Measurements from ENCODE around the gene RFX6. TPM values are rescaled to one million over a fixed set of nuclear protein-coding genes. Genes with fewer than 3 reads are reported as not detected.

RFX6 gene
- total RNA-seq, 2 experiments from 2014 or later, result not detected

DNA sequence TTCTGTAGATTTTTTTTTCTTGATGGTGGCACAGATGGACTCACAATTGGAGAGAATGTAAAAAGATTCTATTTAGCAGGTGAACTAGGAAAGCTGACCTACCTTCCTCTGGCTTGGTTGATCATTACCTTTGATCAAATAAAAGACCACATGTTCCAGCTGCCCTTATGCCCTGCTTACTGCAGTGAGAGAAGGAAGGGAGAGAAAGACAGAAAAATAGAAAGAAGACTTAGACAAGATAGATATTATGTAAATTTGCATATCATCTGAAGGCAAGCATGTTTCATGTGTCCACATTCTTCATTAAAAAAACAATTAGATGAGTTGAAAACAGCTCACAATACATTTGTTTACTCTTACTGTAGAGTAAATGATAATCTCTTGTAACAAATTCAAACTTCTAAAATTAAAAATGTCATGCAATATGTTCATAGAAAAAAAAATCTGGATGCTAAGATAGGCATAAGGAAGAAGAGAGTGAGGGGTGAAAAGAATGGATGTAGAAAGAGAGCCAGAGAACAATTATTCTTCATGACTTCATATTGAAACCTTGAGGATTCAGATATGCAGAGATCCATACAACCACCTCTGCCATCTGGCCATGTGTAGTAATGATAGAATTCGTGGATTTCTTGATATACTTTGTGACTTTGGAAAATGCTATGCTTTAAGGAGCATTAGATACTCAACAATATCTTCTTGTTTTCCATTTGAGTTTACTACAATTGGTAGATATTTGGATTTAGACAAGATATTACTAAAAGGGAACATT, 71.7 kb downstream of the RFX6 start:
- intact Hi-C loops (cut with DNase I, micrococcal nuclease), result no loop called here
- ATAC-seq, result no peak

DNA sequence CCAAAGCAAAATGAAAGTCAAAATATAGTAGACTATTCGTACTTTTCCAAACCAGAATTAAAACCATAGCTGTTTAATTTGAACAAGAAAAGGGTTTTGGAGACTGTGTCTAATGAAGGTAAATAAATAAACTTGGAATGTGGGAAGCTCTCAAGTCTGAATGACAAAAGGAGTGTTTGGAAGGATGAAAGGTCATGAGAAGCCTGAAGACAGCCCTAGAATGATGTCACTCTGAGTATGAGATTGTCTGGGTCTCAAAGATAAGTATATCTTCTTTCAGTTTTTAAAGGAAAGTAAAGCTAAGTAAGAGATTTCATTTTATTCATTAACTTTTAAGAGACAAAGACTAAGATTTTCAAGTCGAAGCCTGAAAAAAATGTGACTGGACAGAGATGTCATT, 72.9 kb downstream of the RFX6 start:
- no peak for DNase-seq
- H3K27ac Mint-ChIP-seq, result no peak overlapping the region
- intact Hi-C loops (cut with DNase I, micrococcal nuclease), result no loop called here
- H3K4me3 Mint-ChIP-seq, result no peak overlapping the region
- no peaks in the 10 kb centered on the region for H3K36me3 Mint-ChIP-seq (ENCODE audit: low read depth)
- H3K4me1 Mint-ChIP-seq, result no peaks in the 10 kb centered on the region
- POLR2A ChIA-PET, result no interaction called here
- CTCF ChIA-PET, result no interaction called here
- H3K27me3 Mint-ChIP-seq, result peaks cover 7% of the 10 kb centered on the region
- ATAC-seq, result no peak
- no peaks in the 10 kb centered on the region for H3K9me3 Mint-ChIP-seq (ENCODE audit: low read depth)

More for the DNA sequence above, 71.7 kb downstream of the RFX6 start:
- Mint-ChIP-seq H3K36me3 (ENCODE audit: low read depth) (no peaks in the 10 kb centered on the region), H3K4me1 (no peaks in the 10 kb centered on the region), H3K27ac (no peak overlapping the region), H3K9me3 (ENCODE audit: low read depth) (no peaks in the 10 kb centered on the region), H3K27me3 (peaks cover 5% of the 10 kb centered on the region), H3K4me3 (no peak overlapping the region)
- ChIA-PET CTCF (interaction anchor here (1.3 kb wide), 1 partner anchor 25 kb away, joined by 3 read pairs; no protein-coding TSS in a partner anchor), POLR2A (no interaction called here)
- DNase-seq, result no peak

DNA sequence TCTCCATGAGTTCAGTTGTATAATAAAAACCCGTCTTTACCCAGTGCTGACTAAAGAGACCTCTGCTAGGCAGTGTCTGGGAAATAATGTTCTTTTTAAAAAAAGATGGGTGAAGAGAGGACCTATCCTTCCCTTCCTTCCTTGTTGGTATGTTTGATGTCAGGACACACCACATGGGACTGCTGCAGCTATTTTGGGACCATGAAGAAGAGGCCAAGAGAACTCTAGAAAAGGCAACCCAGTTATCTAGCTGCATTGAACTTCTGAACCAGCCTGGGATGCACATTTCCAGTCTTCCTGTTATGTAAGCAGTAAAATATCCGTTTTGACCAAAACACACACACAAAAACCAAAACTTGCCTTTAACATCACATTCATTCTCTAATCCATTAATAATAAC, 77.3 kb downstream of the RFX6 start:
- Mint-ChIP-seq H3K27me3 (peaks cover 2% of the 10 kb centered on the region), H3K36me3 (ENCODE audit: low read depth) (no peaks in the 10 kb centered on the region), H3K27ac (no peak overlapping the region), H3K4me1 (no peaks in the 10 kb centered on the region), H3K9me3 (ENCODE audit: low read depth) (no peaks in the 10 kb centered on the region), H3K4me3 (no peak overlapping the region)
- ChIA-PET POLR2A (no interaction called here), CTCF (no interaction called here)
- intact Hi-C loops (cut with DNase I, micrococcal nuclease), result no loop called here
- no peak for ATAC-seq
- DNase-seq, result no peak

DNA sequence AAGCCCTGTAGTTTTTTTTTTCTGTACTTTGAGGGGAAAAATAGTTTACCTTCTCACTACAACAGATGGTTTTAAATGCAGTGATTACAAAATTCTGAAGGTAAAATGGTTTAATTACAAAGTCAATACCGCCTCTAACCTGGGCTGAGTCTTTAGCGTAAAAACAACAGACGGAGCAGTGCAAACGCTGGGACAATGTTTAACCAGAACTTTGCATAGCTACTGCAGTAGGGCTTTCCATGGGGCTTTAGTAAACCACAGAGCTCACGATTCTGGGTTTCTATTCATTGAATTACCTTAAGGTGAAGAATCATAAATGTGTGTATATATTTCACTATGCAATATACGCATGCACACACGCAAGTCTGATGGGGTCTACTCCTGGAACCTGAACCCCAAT, 77.9 kb downstream of the RFX6 start:
- Mint-ChIP-seq H3K9me3 (ENCODE audit: low read depth) (no peaks in the 10 kb centered on the region), H3K4me3 (no peak overlapping the region), H3K36me3 (ENCODE audit: low read depth) (no peaks in the 10 kb centered on the region), H3K4me1 (no peaks in the 10 kb centered on the region), H3K27me3 (peaks cover 2% of the 10 kb centered on the region), H3K27ac (no peak overlapping the region)
- no peak for ATAC-seq
- ChIA-PET POLR2A (no interaction called here), CTCF (no interaction called here)
- no peak for DNase-seq
- intact Hi-C loops (cut with DNase I, micrococcal nuclease), result no loop called here

DNA sequence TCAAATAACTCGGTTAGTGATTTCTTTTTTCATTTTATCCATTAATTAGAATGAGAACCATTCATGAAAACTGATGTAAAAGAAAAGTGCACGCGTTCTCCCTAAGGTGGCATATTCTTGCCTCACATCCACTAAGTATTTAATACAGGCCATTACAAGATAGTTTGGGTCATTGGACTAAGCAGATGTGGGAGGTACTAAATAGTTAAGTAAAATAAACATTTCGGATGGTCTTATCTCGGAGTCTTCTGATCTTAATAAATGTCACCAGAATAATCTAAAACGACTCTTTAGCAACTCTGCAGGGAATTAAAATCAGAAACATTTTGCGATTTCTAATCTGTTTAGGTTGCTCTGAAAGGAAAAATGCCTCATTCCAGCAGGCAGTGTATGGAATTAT, 78.7 kb downstream of the RFX6 start:
- Mint-ChIP-seq H3K4me1 (no peaks in the 10 kb centered on the region), H3K4me3 (no peak overlapping the region), H3K27me3 (peaks cover 2% of the 10 kb centered on the region), H3K27ac (no peak overlapping the region), H3K9me3 (ENCODE audit: low read depth) (no peaks in the 10 kb centered on the region), H3K36me3 (ENCODE audit: low read depth) (no peaks in the 10 kb centered on the region)
- ATAC-seq (no peak), DNase-seq (no peak)
- intact Hi-C loops (cut with DNase I, micrococcal nuclease), result no loop called here
- CTCF ChIA-PET, result interaction anchor here (1.3 kb wide), 1 partner anchor 13 kb away, joined by 5 read pairs; no protein-coding TSS in a partner anchor
- POLR2A ChIA-PET, result no interaction called here

DNA sequence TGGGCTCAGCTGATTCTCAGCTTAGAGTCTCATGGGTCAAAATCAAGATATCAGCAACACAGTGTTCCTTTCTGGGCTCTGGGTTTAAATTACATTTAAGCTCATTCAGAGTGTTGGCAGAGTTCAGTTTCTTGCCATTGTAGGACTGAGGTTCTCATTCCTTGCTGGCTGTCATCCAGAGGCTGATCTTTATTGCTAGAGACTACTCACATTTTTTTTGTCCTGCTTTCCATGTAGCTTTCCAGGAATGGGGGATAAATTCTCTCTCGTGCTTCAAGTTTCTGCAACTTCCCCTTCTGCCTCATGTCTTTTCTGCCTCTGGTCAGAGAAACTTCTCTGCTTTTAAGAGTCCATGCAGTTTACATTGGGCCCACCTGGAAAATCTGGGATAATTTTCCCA, 86.9 kb downstream of the RFX6 start:
- Mint-ChIP-seq H3K4me1 (no peaks in the 10 kb centered on the region), H3K27me3 (no peaks in the 10 kb centered on the region), H3K36me3 (ENCODE audit: low read depth) (no peaks in the 10 kb centered on the region), H3K27ac (no peak overlapping the region), H3K4me3 (no peak overlapping the region), H3K9me3 (ENCODE audit: low read depth) (no peaks in the 10 kb centered on the region)
- intact Hi-C loops (cut with DNase I, micrococcal nuclease), result loop anchor here in 1 of 2 experiments (10.0 kb wide), 1 partner anchor 179 kb away; no protein-coding TSS in a partner anchor
- ATAC-seq (no peak), DNase-seq (no peak)
- CTCF ChIA-PET, result interaction anchor here (1.4 kb wide), 1 partner anchor 8 kb away, joined by 5 read pairs; no protein-coding TSS in a partner anchor
- POLR2A ChIA-PET, result no interaction called here

DNA sequence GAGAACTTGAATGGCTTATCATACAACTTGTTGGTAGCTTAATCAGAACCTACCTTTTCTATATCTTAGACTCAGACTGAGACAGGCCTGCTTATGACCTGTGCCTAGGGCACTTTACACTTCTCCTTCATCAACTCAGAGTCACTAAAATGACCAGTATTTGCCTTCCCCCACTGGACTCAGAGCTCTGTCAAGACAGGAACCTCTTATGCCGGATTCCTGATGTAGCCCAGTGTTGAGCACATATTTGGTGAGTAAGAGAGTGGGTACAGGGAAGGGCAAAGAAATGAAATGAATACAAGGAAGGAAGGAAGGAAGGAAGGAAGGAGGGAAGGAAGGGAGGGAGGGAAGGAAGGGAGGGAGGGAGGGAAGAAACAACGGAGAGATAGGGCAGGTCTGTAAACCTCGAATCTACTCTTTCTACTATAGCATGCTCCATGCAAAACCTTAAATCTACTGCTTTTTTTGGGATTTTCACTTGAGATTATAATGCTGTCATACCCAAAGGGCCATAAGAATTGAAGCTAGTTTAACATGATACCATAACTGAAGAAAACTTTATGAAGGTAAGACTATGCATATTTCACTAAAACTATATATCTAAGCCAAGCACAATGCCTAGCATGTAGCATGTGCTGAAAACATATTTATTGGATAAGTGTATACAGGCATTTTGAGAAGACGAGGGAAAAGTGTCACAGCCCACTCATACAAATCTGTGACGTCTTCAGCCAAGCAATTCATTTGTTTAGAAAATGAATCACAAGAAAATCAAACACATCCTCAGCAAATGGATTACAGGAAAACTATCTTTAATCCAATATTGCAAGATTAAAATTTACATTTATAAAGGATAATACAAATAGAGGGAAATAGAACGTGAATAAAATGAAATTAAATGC, 89.9 kb downstream of the RFX6 start:
- H3K4me3 Mint-ChIP-seq, result no peak overlapping the region
- no peaks in the 10 kb centered on the region for H3K36me3 Mint-ChIP-seq (ENCODE audit: low read depth)
- H3K27ac Mint-ChIP-seq, result no peak overlapping the region
- H3K27me3 Mint-ChIP-seq, result peaks cover 2% of the 10 kb centered on the region
- no peak for ATAC-seq
- ChIA-PET CTCF (no interaction called here), POLR2A (interaction anchor here (0.6 kb wide), 1 partner anchor 302 kb away, joined by 3 read pairs; no protein-coding TSS in a partner anchor)
- DNase-seq, result no peak
- intact Hi-C loops (cut with DNase I, micrococcal nuclease), result loop anchor here in 1 of 2 experiments (10.0 kb wide), 1 partner anchor 182 kb away; no protein-coding TSS in a partner anchor
- no peaks in the 10 kb centered on the region for H3K9me3 Mint-ChIP-seq (ENCODE audit: low read depth)
- H3K4me1 Mint-ChIP-seq, result no peaks in the 10 kb centered on the region

DNA sequence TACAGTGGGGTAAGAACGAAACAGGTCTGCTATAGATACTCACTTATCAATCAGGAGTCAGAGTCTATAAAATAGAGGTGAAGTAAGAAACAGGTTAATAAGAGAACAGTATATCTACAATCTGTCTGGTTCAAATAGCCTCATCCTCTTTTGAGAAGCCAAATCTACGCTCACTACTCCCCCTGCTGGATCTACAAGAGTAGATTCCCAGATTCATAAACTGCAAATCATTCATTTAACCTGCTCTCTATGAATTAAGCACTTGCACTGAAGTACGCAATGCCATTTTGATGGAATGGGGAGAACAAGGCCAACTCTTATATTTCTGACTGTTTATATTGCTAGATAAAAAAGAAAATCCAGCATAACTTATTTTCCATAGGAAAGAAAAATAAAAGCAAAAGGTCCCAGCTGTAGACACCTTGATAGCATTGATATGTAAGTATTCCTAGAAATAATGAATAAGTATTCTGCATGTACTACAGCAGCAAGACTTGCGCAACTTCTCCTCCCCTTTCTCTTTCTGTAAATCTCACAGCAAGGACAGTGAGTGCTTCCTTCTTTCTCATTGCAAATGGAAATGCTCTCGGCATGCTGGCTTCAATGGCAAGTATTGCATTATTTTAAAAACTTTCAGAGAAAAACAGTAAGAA, 92.3 kb downstream of the RFX6 start:
- DNase-seq, result peak; percentile 21
- Mint-ChIP-seq H3K4me3 (no peak overlapping the region), H3K27me3 (peaks cover 2% of the 10 kb centered on the region), H3K4me1 (no peaks in the 10 kb centered on the region), H3K36me3 (ENCODE audit: low read depth) (no peaks in the 10 kb centered on the region), H3K27ac (no peak overlapping the region), H3K9me3 (ENCODE audit: low read depth) (no peaks in the 10 kb centered on the region)
- no peak for ATAC-seq
- intact Hi-C loops (cut with DNase I, micrococcal nuclease), result loop anchor here (1.0 to 10.0 kb wide), 2 partner anchors 185 to 189 kb away; no protein-coding TSS in a partner anchor
- ChIA-PET POLR2A (no interaction called here), CTCF (interaction anchor here (0.7 to 1.5 kb wide), 3 partner anchors 13 to 1151 kb away, joined by 3 to 5 read pairs (median 3); no protein-coding TSS in a partner anchor)

DNA sequence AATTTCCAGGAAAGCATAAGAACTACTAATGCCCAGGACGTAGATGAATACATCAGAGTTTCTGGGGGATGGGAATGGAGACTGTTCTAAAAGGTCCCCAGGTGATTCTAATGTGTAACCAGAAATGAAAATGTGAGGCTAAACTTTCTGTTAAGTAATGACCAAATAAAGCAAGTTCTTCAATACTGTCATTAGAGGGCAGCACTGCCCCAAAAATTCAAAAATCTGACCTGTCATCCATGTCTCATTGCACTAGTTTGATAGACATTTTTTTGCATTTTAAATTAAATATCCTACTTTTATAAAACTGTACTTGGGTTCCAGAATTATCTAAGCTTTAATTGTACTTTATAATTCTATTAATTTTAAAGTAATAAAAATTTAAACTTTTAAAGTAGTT, 94.9 kb downstream of the RFX6 start:
- no peaks in the 10 kb centered on the region for H3K9me3 Mint-ChIP-seq (ENCODE audit: low read depth)
- H3K36me3 Mint-ChIP-seq (ENCODE audit: low read depth), result no peaks in the 10 kb centered on the region
- no peak overlapping the region for H3K4me3 Mint-ChIP-seq
- H3K27ac Mint-ChIP-seq, result no peak overlapping the region
- intact Hi-C loops (cut with DNase I, micrococcal nuclease), result loop anchor here (1.0 to 5.0 kb wide), 2 partner anchors 345 kb away; no protein-coding TSS in a partner anchor
- peak; percentile 36 for ATAC-seq
- H3K27me3 Mint-ChIP-seq, result peaks cover 7% of the 10 kb centered on the region
- ChIA-PET CTCF (interaction anchor here (0.6 to 1.2 kb wide), 4 partner anchors 8 to 300 kb away, joined by 3 to 5 read pairs (median 4); no protein-coding TSS in a partner anchor), POLR2A (no interaction called here)
- DNase-seq, result peak; percentile 37
- no peaks in the 10 kb centered on the region for H3K4me1 Mint-ChIP-seq

DNA sequence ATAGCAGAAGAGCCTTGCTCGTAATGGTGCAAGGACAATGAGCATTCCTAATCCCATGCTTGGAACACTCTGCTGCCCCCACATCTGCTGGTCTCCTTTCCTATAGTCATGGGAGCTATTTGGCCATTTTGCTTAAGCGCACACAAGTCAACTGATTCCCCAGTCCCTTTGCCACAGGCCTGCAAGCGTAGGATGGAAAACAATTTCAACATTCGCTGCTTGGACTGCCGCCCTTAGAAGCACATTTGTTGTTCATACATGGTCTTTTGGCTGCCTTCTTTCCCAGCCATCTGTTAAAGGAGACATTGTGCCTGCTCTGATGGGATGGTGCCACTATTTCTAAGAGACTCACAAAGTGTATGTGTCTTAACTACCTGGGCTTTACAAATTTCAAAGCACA, 96.9 kb downstream of the RFX6 start:
- peaks cover 7% of the 10 kb centered on the region for H3K27me3 Mint-ChIP-seq
- DNase-seq, result no peak
- H3K27ac Mint-ChIP-seq, result no peak overlapping the region
- H3K36me3 Mint-ChIP-seq (ENCODE audit: low read depth), result no peaks in the 10 kb centered on the region
- ChIA-PET POLR2A (no interaction called here), CTCF (interaction anchor here (0.6 kb wide), 1 partner anchor 342 kb away, joined by 4 read pairs; no protein-coding TSS in a partner anchor)
- H3K4me1 Mint-ChIP-seq, result no peaks in the 10 kb centered on the region
- H3K9me3 Mint-ChIP-seq (ENCODE audit: low read depth), result no peaks in the 10 kb centered on the region
- no peak for ATAC-seq
- no peak overlapping the region for H3K4me3 Mint-ChIP-seq
- intact Hi-C loops (cut with DNase I, micrococcal nuclease), result loop anchor here (2.0 to 5.0 kb wide), 2 partner anchors 215 to 343 kb away; no protein-coding TSS in a partner anchor

Data from activated CD4-positive, alpha-beta T cell treated with anti-CD3 and anti-CD28 coated beads for 36 hours (primary cell).